ENCODE data around the gene SLCO4C1.
"Not testable (repeated sequence)": the region's sequence is repeated elsewhere in the genome, so short reads cannot be mapped to it uniquely, and the experiment has no call there.

Gene SLCO4C1

GRCh38 chr5:102296178-102296817, at the start of gene SLCO4C1:
Gene SLCO4C1 (minus strand): TSS chr5:102296284. CDS start chr5:102296262, 22 bp downstream.
- peak; percentile 53 to 60 for DNase-seq (ENCODE audit: extremely low read depth in 1 of 2, low read depth in 1 of 2)

GRCh38 chr5:102341681-102342288, 45.7 kb upstream of the SLCO4C1 start:
- DNase-seq (ENCODE audit: extremely low read depth in 1 of 2, low read depth in 1 of 2) = no peak

GRCh38 chr5:102324714-102325113, 28.6 kb upstream of the SLCO4C1 start:
- DNase-seq (ENCODE audit: extremely low read depth in 1 of 2, low read depth in 1 of 2) = no peak

- DNase-seq (ENCODE audit: extremely low read depth in 1 of 2, low read depth in 1 of 2) = not testable (repeated sequence)
These were observed 22.7 kb upstream of the SLCO4C1 start for GRCh38 chr5:102318801-102319200.

- no peak for DNase-seq (ENCODE audit: extremely low read depth in 1 of 2, low read depth in 1 of 2)
These were observed 18.2 kb upstream of the SLCO4C1 start for GRCh38 chr5:102314328-102314727.

- DNase-seq (ENCODE audit: extremely low read depth in 1 of 2, low read depth in 1 of 2) = no peak
These were observed 17.8 kb upstream of the SLCO4C1 start for GRCh38 chr5:102313912-102314311.

- no peak for DNase-seq (ENCODE audit: extremely low read depth in 1 of 2, low read depth in 1 of 2)
These were observed 16.7 kb upstream of the SLCO4C1 start for GRCh38 chr5:102312586-102313370.

- no peak for DNase-seq (ENCODE audit: extremely low read depth in 1 of 2, low read depth in 1 of 2)
These were observed 13.5 kb upstream of the SLCO4C1 start for GRCh38 chr5:102309586-102309985.

GRCh38 chr5:102307232-102307631, 11.1 kb upstream of the SLCO4C1 start:
- DNase-seq (ENCODE audit: extremely low read depth in 1 of 2, low read depth in 1 of 2) = no peak

GRCh38 chr5:102306121-102306520, 10.0 kb upstream of the SLCO4C1 start:
- DNase-seq (ENCODE audit: extremely low read depth in 1 of 2, low read depth in 1 of 2) = no peak

- no peak for DNase-seq (ENCODE audit: extremely low read depth in 1 of 2, low read depth in 1 of 2)
These were observed 428 bp downstream of the SLCO4C1 start for GRCh38 chr5:102295534-102296177.

- no peak for DNase-seq (ENCODE audit: extremely low read depth in 1 of 2, low read depth in 1 of 2)
These were observed 1.1 kb downstream of the SLCO4C1 start for GRCh38 chr5:102294886-102295395.

GRCh38 chr5:102290004-102290403, 6.1 kb downstream of the SLCO4C1 start:
- no peak for DNase-seq (ENCODE audit: extremely low read depth in 1 of 2, low read depth in 1 of 2)

- no peak for DNase-seq (ENCODE audit: extremely low read depth in 1 of 2, low read depth in 1 of 2)
These were observed 6.7 kb downstream of the SLCO4C1 start for GRCh38 chr5:102289251-102289899.

- DNase-seq (ENCODE audit: extremely low read depth in 1 of 2, low read depth in 1 of 2) = no peak
These were observed 7.5 kb downstream of the SLCO4C1 start for GRCh38 chr5:102288630-102289029.

- DNase-seq (ENCODE audit: extremely low read depth in 1 of 2, low read depth in 1 of 2) = no peak
These were observed 9.6 kb downstream of the SLCO4C1 start for GRCh38 chr5:102286476-102286875.

GRCh38 chr5:102283102-102283797, 12.8 kb downstream of the SLCO4C1 start:
- no peak for DNase-seq (ENCODE audit: extremely low read depth in 1 of 2, low read depth in 1 of 2)

GRCh38 chr5:102279711-102280110, 16.4 kb downstream of the SLCO4C1 start:
- no peak for DNase-seq (ENCODE audit: extremely low read depth in 1 of 2, low read depth in 1 of 2)

- DNase-seq (ENCODE audit: extremely low read depth in 1 of 2, low read depth in 1 of 2) = no peak
These were observed 17.9 kb downstream of the SLCO4C1 start for GRCh38 chr5:102278231-102278630.

GRCh38 chr5:102277144-102277543, 18.9 kb downstream of the SLCO4C1 start:
- no peak for DNase-seq (ENCODE audit: extremely low read depth in 1 of 2, low read depth in 1 of 2)

All from stimulated activated CD8-positive, alpha-beta memory T cell treated with anti-CD3 and anti-CD28 coated beads, Interleukin-7, amount 100 ng/mL, for 48 hours (primary cell).